Epithelial cell of esophagus (primary cell): ENCODE results near the gene BNC1.
A peak's percentile ranks its signal among the peaks of the same experiment; 100 is the strongest.

Source experiments
- DNase-seq: peaks from one replicate; pipeline ENCODE4 v3.0.0; 2010; ENCODE audit warnings: low read depth
- H3K4me3 ChIP-seq: 2 replicates; pipeline ENCODE4 v1.5.1; 2011; ENCODE audit warnings: mild to moderate bottlenecking, low read length, control low read depth
- TF ChIP-seq, protein P1 (sequence below): IDR thresholded peaks from 2 replicates; pipeline ENCODE4 v1.5.1; 2011; ENCODE audit warnings: low read depth, mild to moderate bottlenecking, low read length, control low read depth, inconsistent platforms; ENCODE audit not compliant: insufficient read depth; ENCODE audit errors: missing control alignments

BNC1 gene

GRCh38 chr15:83299462-83299861, 15.0 kb upstream of the BNC1 start:
- no peak overlapping the region for H3K4me3 ChIP-seq
- no peak for DNase-seq
- TF ChIP-seq, protein P1, sequence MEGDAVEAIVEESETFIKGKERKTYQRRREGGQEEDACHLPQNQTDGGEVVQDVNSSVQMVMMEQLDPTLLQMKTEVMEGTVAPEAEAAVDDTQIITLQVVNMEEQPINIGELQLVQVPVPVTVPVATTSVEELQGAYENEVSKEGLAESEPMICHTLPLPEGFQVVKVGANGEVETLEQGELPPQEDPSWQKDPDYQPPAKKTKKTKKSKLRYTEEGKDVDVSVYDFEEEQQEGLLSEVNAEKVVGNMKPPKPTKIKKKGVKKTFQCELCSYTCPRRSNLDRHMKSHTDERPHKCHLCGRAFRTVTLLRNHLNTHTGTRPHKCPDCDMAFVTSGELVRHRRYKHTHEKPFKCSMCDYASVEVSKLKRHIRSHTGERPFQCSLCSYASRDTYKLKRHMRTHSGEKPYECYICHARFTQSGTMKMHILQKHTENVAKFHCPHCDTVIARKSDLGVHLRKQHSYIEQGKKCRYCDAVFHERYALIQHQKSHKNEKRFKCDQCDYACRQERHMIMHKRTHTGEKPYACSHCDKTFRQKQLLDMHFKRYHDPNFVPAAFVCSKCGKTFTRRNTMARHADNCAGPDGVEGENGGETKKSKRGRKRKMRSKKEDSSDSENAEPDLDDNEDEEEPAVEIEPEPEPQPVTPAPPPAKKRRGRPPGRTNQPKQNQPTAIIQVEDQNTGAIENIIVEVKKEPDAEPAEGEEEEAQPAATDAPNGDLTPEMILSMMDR: no peak

DNA sequence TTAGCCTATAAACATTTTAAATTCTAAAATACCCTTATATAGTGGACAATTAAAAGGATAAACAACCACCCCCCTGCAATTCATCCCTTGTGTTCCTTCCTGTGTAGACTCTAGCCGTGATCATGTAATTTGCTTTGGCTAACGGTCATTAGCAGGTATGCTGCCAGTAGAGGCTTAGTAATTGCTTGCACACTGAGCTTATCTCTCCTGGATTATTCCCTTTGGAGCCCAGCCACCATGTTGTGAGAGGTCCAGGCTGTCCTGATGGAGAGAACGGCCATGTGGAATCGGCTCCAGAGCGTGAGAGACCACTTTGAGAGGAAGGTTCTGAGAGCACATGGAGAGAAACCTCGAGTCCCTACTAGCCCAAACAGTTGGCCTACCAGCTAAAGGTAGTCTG, 11.0 kb upstream of the BNC1 start:
- TF ChIP-seq, protein P1: no peak
- DNase-seq: no peak
- H3K4me3 ChIP-seq: no peak overlapping the region

DNA sequence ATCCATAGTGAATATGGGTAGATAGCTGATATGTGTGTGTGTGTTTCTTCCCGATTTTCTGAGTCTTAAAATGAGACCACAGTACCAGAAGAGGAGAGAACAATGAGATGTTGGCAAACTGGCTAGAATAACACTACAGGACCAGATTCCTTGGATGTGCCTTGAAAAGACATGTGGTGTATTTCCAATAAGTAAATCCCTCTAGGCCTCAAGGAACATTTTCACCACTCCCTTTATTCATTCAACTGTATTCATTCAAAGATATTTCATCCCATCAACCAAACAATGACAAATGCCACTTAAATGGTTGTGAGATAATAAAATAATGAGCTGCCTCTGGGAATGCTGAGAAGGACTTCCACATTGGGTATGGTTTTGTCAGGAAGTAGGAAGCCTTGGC, 8.7 kb upstream of the BNC1 start:
- TF ChIP-seq, protein P1: no peak
- no peak for DNase-seq
- H3K4me3 ChIP-seq: no peak overlapping the region

GRCh38 chr15:83292317-83292716, 7.9 kb upstream of the BNC1 start:
- TF ChIP-seq, protein P1: no peak

GRCh38 chr15:83290236-83290635, 5.8 kb upstream of the BNC1 start:
- DNase-seq: no peak
- TF ChIP-seq, protein P1: no peak
- H3K4me3 ChIP-seq: no peak overlapping the region

More at GRCh38 chr15:83292317-83292716, 7.9 kb upstream of the BNC1 start:
- H3K4me3 ChIP-seq: no peak overlapping the region
- peak; percentile 74 for DNase-seq

DNA sequence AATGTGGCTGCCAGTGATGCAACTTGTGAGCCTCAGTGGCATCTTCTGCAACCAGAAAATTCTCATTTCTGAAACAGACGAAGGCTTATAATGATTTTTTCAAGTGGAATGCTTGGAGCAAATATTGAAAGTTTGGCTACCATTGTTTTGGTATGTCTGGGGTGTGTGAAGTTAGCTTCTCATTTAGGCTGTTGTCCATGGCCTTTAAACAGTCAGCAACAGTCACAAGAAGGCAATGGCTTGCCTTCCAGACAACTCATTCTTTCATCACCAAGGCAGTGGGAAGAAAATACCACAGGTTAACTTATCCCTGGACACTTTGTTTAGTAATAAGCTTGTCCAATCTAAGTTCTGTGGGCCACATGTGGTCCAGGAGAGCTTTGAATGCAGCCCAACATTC, 4.7 kb upstream of the BNC1 start:
- TF ChIP-seq, protein P1: no peak
- peak; percentile 53 for DNase-seq

DNA sequence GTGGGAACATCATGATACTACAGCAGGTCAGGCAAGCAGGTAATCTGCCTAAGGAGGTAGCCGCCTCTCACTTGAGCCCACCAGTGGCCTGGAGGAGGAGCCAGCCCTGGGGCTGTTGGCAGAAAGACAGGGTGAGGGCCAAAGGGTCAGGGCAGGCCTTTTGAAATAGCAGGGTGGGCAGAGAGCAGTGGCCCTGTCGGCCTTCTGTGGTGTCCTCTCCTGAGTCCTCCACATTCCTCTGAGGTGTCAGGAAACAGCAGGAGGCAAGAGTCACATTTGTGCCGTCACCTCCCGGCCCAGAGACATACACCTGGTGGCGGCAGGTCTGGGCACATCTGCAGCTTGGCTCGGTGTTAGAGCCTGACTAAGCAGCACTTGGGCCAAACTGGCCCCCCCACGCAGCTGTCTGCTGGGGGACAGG, 3.9 kb upstream of the BNC1 start:
- TF ChIP-seq, protein P1: peak; percentile 15
- H3K4me3 ChIP-seq: no peak overlapping the region
- peak; percentile 95 for DNase-seq

More for the DNA sequence above, 4.7 kb upstream of the BNC1 start:
- no peak overlapping the region for H3K4me3 ChIP-seq
